DOHH2 (cell line): ENCODE measurements around the gene SMARCD1.

Source experiments
- EZH2phosphoT487 ChIP-seq: fragments of 200-600 bp; sonication (generic); IDR thresholded peaks from 2 replicates; pipeline ENCODE4 v1.6.1; 2017; ENCODE audit warnings: borderline replicate concordance, mild to moderate bottlenecking, antibody characterized with exemption, low read length, moderate library complexity, mixed read lengths
- TF ChIP-seq, protein P1 (sequence below): fragments of 200-600 bp; sonication (generic); IDR thresholded peaks from one replicate; pipeline ENCODE4 v1.5.1; 2014; ENCODE audit warnings: antibody characterized with exemption, mild to moderate bottlenecking, low read depth, low read length; ENCODE audit not compliant: poor library complexity, severe bottlenecking

DNA sequence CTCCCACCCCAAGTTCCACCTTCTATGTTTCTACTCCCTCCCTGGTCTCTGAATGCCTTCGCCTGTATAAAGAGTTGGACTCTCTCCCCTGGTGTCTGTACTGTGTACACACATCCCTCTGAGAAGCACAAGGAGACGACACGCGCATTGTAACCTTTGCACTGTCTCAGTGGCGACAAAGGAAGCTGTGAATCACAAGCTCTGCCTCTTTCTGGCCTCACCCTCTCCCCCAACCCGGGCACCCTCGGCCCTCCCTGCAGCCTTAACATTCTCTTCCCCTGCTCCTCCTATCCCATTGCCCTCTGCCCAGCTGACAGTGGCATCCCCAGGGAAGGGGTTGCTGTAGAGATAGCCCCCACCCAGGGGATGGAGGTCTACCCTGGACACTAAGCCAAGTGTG lies 2.5 kb upstream of the SMARCD1 start:
- TF ChIP-seq, protein P1, sequence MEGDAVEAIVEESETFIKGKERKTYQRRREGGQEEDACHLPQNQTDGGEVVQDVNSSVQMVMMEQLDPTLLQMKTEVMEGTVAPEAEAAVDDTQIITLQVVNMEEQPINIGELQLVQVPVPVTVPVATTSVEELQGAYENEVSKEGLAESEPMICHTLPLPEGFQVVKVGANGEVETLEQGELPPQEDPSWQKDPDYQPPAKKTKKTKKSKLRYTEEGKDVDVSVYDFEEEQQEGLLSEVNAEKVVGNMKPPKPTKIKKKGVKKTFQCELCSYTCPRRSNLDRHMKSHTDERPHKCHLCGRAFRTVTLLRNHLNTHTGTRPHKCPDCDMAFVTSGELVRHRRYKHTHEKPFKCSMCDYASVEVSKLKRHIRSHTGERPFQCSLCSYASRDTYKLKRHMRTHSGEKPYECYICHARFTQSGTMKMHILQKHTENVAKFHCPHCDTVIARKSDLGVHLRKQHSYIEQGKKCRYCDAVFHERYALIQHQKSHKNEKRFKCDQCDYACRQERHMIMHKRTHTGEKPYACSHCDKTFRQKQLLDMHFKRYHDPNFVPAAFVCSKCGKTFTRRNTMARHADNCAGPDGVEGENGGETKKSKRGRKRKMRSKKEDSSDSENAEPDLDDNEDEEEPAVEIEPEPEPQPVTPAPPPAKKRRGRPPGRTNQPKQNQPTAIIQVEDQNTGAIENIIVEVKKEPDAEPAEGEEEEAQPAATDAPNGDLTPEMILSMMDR: no peak
- TF ChIP-seq EZH2phosphoT487: no peak
